Muscle of leg (tissue), 11 donors: ENCODE results near the gene TGFBR3. TPM values are rescaled to one million over a fixed set of nuclear protein-coding genes. Genes with fewer than 3 reads are reported as not detected.

Source experiments
- DNase-seq: peaks from one replicate; pipeline ENCODE4 v3.0.0; 2013
- H3K27ac ChIP-seq: one replicate; pipeline ENCODE4 v1.5.1; 2013; ENCODE audit warnings: mild to moderate bottlenecking, low read length, control low read depth
- H3K27me3 ChIP-seq: one replicate; pipeline ENCODE4 v1.6.1; 2013; ENCODE audit warnings: low read length; ENCODE audit not compliant: control insufficient read depth, insufficient read depth
- H3K36me3 ChIP-seq: one replicate; pipeline ENCODE4 v1.6.1; 2013; ENCODE audit warnings: low read length; ENCODE audit not compliant: control insufficient read depth, insufficient read depth
- H3K4me1 ChIP-seq: one replicate; pipeline ENCODE4 v1.6.1; 2013; ENCODE audit warnings: low read length; ENCODE audit not compliant: control insufficient read depth, insufficient read depth
- H3K4me3 ChIP-seq: one replicate; pipeline ENCODE4 v1.5.1; 2013; ENCODE audit warnings: low read length, control low read depth
- H3K9me3 ChIP-seq: replicated peaks from 2 replicates; pipeline ENCODE4 v1.6.1; 2013; ENCODE audit warnings: low read depth, low read length; ENCODE audit not compliant: control insufficient read depth
- WGBS: methylation state at CpG from one replicate; pipeline ENCODE4 v1.1.5; 2013; ENCODE audit warnings: missing lambda C conversion rate; ENCODE audit not compliant: insufficient coverage; 5-methylcytosine and 5-hydroxymethylcytosine counted together
- polyA plus RNA-seq, 8 donors: library from polyadenylated mRNA; unstranded; fragments of 120-200 nt; gene quantifications; one replicate each; pipeline versions ENCODE4 v1.2.1 to v1.2.3, GENCODE V29; 2013; ENCODE audit warnings: inconsistent platforms in 1 of 8, low replicate concordance in 1 of 8; ENCODE audit not compliant: insufficient read length in 8 of 8, insufficient read depth in 1 of 8
- total RNA-seq: library from RNA; stranded (reverse); fragments of 120-200 nt; gene quantifications from one replicate; pipeline ENCODE4 v1.2.4, GENCODE V29; 2013

Gene TGFBR3
- total and polyA plus RNA-seq, 9 donors = 20.5 to 45.4 (median 25.3) TPM

DNA sequence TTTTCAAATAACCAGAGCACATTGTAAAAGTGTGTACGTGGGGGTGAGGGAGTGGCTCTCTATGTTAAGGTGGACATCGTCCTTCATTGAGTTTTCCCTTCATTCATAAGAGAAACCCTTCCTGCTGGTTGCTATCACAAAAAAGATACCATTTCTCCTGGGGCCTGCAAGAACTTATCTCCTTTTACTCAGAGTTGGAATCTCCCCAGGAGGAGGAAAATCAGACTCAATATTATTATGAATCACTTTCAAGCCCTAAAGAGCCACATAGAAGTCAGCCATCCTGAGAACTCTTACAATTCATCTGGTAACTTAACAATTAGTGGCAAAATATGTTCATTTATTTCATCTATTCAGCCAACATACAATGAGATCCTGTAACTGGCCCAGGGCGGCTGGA is 27.1 kb upstream of the TGFBR3 start:
- DNase-seq = no peak
- Histone ChIP-seq H3K27me3 (no peaks in the 10 kb centered on the region), H3K9me3 (no peaks in the 10 kb centered on the region), H3K36me3 (no peaks in the 10 kb centered on the region), H3K4me1 (no peaks in the 10 kb centered on the region), H3K27ac (no peak overlapping the region), H3K4me3 (no peak overlapping the region)
- WGBS = no CpG with 5 or more reads among the region's 3 CpGs

GRCh38 chr1:91912266-91912665 is 26.3 kb upstream of the TGFBR3 start:
- no CpG with 5 or more reads among the region's 1 CpG for WGBS
- H3K9me3 ChIP-seq = no peaks in the 10 kb centered on the region
- no peaks in the 10 kb centered on the region for H3K27me3 ChIP-seq
- DNase-seq = no peak
- H3K4me3 ChIP-seq = no peak overlapping the region
- H3K36me3 ChIP-seq = no peaks in the 10 kb centered on the region
- H3K27ac ChIP-seq = no peak overlapping the region
- no peaks in the 10 kb centered on the region for H3K4me1 ChIP-seq

GRCh38 chr1:91901231-91901630 is 15.3 kb upstream of the TGFBR3 start:
- no peak overlapping the region for H3K27ac ChIP-seq
- no peaks in the 10 kb centered on the region for H3K9me3 ChIP-seq
- no peaks in the 10 kb centered on the region for H3K4me1 ChIP-seq
- no peaks in the 10 kb centered on the region for H3K27me3 ChIP-seq
- H3K4me3 ChIP-seq = no peak overlapping the region
- H3K36me3 ChIP-seq = no peaks in the 10 kb centered on the region
- no peak for DNase-seq

DNA sequence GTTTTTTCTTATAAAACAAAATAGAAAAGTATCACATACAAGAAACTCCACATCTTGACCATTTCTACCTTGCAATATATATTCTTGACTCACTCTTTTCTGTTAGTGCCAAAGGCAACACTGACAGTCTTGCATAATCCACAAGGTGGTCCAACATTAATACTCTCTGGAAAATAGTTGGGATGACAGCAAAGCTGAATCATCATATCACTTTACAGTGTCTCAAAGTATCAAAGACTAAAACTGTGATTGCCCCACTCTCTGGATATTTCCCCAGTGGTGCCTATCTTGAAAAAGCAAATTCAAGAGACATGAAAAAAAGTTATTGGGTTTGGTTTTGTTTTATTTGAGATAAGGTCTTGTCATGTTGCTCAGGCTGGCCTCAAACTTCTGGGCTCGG is 14.6 kb upstream of the TGFBR3 start:
- Histone ChIP-seq H3K27me3 (no peaks in the 10 kb centered on the region), H3K9me3 (no peaks in the 10 kb centered on the region), H3K4me1 (no peaks in the 10 kb centered on the region), H3K4me3 (no peak overlapping the region), H3K27ac (no peak overlapping the region), H3K36me3 (no peaks in the 10 kb centered on the region)
- no CpG with 5 or more reads among the region's 1 CpG for WGBS
- DNase-seq = no peak

DNA sequence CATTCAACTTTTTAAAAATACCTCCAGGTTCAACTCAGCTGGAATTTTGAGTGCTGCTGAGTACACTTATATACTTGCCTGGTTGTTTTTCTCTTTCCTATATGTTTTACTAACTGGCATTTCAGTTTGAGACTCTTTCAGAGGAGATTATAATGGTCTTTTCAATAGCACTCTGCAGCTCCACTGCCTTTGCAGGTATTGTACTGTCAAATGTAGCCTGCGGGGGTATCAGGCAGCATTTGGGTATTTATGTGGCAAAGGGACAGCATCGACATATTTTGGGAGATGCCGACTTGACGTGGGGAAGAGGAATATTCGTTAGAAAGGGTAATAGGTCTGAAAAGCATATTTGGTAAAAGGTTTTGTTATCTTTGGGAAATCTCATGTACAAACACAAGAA is 11.1 kb upstream of the TGFBR3 start:
- Histone ChIP-seq H3K27me3 (no peaks in the 10 kb centered on the region), H3K4me1 (peaks cover 1% of the 10 kb centered on the region), H3K27ac (no peak overlapping the region), H3K36me3 (no peaks in the 10 kb centered on the region), H3K4me3 (no peak overlapping the region), H3K9me3 (no peaks in the 10 kb centered on the region)
- WGBS = 80% methylated on average over 2 of the region's 5 CpGs
- DNase-seq = no peak

DNA sequence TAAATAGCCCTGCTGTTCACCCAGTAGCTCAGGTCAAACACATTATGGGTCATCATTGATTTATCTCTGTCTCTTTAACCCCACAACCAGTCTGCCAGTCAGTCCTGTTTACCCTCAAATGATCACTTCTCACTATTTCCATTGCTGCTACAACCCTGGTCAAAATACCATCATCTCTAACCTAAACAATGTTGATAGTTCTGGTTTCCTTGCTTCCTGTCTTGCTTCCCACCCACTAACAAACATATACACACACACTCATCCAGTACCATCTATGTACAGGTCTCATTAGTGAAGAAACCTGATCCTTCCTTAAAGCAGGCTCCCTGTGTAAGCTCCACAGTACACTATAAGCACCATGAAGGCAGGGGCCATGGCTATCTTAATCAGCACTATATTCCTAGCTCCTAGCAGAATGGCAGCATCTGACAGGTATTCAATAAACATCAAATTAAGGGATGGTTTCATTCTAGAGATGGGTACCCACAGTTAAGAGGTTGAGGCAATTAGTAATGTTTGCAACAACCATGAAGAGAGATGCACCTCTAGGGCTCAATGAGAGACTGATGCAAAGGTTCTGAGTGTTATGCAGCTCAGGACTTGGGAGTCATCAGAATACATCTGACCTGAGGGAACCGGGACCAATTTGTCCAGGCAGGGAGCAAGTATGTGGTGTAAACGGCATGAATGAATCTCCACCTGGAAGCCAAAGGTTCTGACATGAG is 10.0 kb upstream of the TGFBR3 start:
- Histone ChIP-seq H3K9me3 (no peaks in the 10 kb centered on the region), H3K36me3 (no peaks in the 10 kb centered on the region), H3K27ac (no peak overlapping the region), H3K4me3 (no peak overlapping the region), H3K27me3 (no peaks in the 10 kb centered on the region), H3K4me1 (peaks cover 4% of the 10 kb centered on the region)
- WGBS = no CpG with 5 or more reads among the region's 2 CpGs
- DNase-seq = no peak

DNA sequence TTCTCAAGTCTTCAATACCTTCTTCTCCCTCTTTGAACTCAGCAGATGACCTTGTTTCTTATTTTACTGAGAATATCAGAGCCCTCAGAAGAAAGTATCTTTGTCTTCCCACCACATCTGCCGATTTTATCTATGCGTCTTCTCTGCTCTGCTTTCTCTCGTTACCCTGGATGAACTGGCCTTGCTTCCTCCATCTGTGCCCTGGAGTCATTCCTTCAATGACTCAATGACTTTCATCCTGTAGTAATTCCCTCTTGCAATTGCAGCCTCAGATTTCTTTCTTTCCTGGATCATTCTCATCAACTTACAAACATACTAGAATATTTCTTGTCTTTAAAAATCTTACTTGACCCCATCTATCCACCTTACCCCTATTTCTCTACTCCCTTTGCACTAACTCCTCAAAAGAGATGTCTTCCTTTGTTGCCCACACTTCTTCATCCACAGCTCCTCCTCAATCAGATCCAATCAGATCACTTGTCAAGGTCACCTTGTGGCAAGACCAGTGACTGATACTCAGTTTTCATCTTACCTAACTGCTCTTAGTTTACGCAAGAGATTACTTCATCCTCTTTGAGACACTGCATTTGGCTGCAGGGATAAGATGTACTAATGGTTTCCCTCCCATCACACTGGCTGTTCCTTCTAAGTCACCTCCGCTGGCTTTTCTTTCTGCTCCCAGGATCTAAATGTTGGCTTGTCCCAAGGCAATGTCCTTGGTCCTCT is 8.2 kb upstream of the TGFBR3 start:
- Histone ChIP-seq H3K27ac (no peak overlapping the region), H3K4me1 (peaks cover 4% of the 10 kb centered on the region)
- WGBS = 83% methylated on average over 4 of the region's 5 CpGs

DNA sequence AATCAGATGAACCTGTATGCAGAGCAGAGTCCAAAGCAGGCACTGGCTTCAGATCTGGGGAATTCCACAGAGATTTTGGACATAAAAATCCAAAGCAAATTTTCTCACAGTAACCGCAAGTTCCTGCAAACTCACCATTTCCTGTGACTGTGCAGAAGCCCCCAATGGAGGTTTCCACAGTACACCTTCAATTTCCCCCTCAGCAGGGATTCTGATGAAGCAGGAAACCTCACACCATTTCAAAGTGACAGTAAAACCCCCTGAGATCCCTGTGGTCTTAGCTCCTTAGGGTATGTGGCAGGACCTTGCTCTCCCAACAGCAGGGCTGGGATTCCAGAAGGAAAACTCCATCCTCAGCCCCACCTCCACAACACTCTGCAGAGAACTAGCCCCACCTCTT is 6.0 kb upstream of the TGFBR3 start:
- peaks cover 4% of the 10 kb centered on the region for H3K4me1 ChIP-seq
- H3K27ac ChIP-seq = no peak overlapping the region
- 56% methylated on average over 1 of the region's 1 CpG for WGBS
- no peak overlapping the region for H3K4me3 ChIP-seq
- DNase-seq = no peak
- H3K9me3 ChIP-seq = no peaks in the 10 kb centered on the region
- H3K36me3 ChIP-seq = no peaks in the 10 kb centered on the region
- H3K27me3 ChIP-seq = no peaks in the 10 kb centered on the region

More for the DNA sequence above, 8.2 kb upstream of the TGFBR3 start:
- no peaks in the 10 kb centered on the region for H3K27me3 ChIP-seq
- no peaks in the 10 kb centered on the region for H3K36me3 ChIP-seq
- H3K4me3 ChIP-seq = no peak overlapping the region
- DNase-seq = no peak
- H3K9me3 ChIP-seq = no peaks in the 10 kb centered on the region

GRCh38 chr1:91891454-91891853 is 5.5 kb upstream of the TGFBR3 start:
- no peak for DNase-seq
- WGBS = no CpG with 5 or more reads among the region's 3 CpGs

DNA sequence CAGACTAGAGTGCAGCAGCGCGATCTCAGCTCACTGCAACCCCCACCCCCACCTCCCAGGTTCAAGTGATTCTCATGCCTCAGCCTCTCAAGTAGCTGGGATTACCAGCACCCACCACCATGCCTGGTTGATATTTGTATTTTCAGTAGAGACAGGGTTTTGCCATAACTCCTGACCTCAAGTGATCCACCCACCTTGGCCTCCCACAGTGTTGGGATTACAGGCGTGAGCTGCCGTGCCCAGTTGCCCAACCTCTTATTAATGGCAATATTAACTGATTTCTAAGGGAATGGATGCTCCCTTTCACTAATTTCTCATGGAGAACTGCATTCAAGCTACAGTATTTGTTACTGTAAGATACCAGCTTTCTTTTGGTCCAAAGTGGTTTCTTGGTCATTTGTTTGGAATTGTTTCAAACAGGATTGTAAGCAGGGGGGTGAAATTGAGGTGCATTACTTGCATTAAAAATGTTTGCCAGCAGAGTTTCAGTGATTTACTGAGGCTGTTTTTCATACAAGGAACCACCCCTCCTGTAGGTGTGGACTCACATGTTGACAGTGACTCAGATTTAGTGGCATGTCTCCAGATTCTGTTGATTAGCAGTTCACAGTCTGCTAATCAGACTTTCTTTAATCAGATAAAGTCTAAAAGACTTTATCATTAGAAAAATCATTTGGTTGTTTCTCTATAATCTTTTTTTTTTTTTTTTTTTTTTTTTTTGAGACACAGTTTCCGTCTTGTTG is 3.9 kb upstream of the TGFBR3 start:
- no peak overlapping the region for H3K4me3 ChIP-seq
- H3K27me3 ChIP-seq = no peaks in the 10 kb centered on the region
- H3K9me3 ChIP-seq = no peaks in the 10 kb centered on the region
- peaks cover 8% of the 10 kb centered on the region for H3K4me1 ChIP-seq
- H3K36me3 ChIP-seq = no peaks in the 10 kb centered on the region
- no peak for DNase-seq
- no CpG with 5 or more reads among the region's 5 CpGs for WGBS
- no peak overlapping the region for H3K27ac ChIP-seq

More at GRCh38 chr1:91891454-91891853, 5.5 kb upstream of the TGFBR3 start:
- Histone ChIP-seq H3K9me3 (no peaks in the 10 kb centered on the region), H3K4me3 (no peak overlapping the region), H3K4me1 (peaks cover 5% of the 10 kb centered on the region), H3K27me3 (no peaks in the 10 kb centered on the region), H3K36me3 (no peaks in the 10 kb centered on the region), H3K27ac (no peak overlapping the region)
